Measurements from ENCODE around the gene C19orf38. TPM values are rescaled to one million over a fixed set of nuclear protein-coding genes. Genes with fewer than 3 reads are reported as not detected.
"Not testable (repeated sequence)": the region's sequence is repeated elsewhere in the genome, so short reads cannot be mapped to it uniquely, and the experiment has no call there.

Gene C19orf38
- total RNA-seq, 2 donors from 2014 or later: 2.0 to 2.3 TPM

DNA sequence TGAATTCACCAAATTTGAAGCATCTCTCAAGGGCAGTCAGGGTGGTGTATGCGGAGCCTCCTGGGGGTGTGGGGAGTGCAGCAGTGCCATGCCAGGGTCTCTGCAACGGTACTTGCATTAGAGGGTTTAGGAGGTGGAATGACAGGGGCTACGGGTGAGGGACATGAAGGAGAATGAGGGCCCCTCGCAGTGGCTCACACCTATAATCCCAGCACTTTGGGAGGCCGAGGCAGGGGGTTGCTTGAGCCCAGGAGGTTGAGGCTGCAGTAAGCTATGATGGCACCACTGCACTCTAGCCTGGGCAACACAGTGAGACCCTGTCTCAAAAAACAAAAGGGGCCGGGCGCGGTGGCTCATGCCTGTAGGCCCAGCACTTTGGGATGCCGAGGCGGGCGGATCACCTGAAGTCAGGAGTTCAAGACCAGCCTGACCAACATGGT is 21.7 kb downstream of the C19orf38 start:
- not testable (repeated sequence) for DNase-seq (ENCODE audit: low spot score)
- intact Hi-C loops (cut with DNase I): loop anchor here in 1 of 2 donors (10.0 kb wide), 1 partner anchor 155 kb away; the partner anchor contains the start of gene DNM2

DNA sequence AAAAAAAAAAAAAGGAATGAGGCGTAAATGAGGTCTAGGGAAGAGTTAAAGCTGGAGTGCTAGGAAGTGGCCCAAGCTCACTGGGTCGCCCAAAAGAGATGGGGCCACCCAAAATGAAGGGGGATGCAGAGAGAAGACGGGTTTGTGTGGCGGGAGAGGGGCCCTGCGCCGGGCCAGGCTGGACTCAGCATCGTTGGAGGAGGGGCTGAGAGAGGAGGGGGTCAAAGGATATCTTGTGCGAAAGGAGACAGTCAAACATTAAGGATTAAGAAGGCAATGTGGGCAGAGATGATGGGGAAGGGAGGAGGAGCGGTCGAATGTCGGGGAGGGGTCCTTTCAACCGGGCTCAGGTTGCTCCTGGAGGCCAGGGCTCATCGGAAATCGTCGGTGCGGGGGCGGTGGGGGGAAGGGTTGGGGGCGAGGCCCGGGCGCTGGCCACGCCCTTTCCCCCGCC is 22.3 kb downstream of the C19orf38 start:
- no peak for DNase-seq (ENCODE audit: low spot score)
- intact Hi-C loops (cut with DNase I): no loop called here

DNA sequence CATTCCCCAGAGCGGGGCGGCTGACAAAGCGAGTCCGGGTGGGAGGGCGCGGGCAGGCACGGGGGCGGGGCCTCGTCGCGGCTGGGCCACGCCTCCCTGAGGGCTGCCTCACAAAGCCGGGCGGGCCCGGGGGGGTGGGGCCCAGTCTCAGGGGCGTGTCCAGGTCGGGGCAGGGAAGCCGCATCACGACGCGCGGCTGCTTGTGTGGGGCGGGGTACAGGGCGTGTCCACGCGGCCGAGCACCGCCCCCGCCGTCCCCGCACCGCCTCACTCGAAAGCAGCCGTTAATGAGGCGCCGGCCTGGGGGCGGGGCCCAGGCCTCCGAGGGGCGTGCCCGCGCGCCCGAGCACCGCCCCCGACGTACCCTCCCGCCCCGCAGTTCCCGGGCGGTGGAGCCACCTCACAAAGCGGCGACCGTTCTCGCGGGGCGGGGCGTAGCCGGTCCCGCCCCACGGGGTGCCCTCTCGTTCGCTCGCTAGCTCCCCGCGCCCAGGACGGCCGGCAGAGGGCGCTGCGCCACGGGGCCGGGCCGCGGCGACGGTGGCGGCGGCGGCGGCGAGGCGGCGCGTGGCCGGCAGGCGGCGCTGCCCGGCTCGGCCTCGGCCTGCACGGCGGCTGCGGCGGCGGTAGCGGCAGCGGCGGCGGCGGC is 22.9 kb downstream of the C19orf38 start, which contains the start of gene CARM1:
Gene CARM1, plus strand, starts transcription at position 599 of the 649 bp plus-strand sequence. CDS start 150 bp downstream, outside the sequence.
- DNase-seq (ENCODE audit: low spot score): peak; percentile 100
- intact Hi-C loops (cut with DNase I): no loop called here

DNA sequence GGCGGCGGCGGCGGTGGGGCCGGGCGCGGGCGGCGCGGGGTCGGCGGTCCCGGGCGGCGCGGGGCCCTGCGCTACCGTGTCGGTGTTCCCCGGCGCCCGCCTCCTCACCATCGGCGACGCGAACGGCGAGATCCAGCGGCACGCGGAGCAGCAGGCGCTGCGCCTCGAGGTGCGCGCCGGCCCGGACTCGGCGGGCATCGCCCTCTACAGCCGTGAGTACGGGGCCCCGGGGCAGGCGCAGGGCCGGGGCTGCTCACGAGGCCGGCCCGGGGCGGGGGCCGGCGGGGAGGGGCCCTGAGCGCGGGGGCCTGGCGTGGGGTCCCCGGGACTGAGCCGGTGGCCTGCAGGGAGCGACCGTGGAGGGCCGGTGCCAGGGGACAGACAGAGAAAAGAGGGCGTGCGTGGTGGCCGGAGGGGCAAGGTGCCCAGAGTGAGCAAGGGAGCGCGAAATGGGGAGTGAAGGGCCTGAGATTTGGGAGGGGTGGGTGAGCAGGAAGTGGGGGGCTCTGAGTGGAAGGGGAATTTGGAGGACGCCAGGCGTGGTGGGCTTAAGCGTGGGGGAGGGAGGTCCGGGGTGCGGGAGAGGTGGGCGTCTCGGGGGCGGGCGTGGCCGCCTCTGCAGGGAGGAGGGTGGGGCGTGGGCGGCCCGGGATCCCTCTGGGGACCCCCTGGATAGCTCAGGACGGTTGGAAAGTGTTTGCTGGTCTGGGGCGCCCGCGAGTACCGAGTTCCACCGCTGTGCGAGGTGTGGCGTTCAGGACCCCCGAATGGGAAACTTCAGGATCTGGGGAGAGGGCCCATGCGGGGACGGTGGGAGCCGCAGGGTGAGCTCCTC is 23.7 kb downstream of the C19orf38 start:
- intact Hi-C loops (cut with DNase I): no loop called here
- peak; percentile 88 for DNase-seq (ENCODE audit: low spot score)

DNA sequence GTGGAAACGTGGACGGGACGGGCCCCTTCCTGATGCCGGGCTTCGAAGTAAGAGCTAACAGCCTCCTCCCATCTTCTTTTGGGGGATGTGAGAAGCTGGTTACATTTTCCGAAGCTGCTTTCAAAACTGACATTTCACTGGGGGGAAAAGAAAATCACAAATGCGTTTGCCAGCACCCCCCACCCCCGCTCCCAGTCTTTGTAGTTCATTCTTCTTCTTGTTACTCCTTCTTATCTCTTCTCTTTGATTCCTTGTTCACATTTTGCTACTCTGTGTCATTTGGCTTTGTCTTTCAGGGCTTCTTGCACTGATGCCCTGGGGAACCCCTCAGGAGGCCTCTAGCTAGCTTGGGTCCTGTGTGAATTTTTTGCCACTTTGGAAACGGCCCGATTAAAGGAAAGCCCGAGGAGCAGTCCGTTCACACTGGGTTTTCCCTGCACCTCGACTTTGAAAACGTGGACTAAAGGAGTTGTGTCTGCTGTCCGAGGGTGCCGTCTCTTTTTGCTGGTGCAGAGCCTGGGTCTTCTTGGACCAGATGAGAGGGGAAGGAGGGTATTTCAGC is 24.4 kb downstream of the C19orf38 start:
- intact Hi-C loops (cut with DNase I): no loop called here
- DNase-seq (ENCODE audit: low spot score): no peak

DNA sequence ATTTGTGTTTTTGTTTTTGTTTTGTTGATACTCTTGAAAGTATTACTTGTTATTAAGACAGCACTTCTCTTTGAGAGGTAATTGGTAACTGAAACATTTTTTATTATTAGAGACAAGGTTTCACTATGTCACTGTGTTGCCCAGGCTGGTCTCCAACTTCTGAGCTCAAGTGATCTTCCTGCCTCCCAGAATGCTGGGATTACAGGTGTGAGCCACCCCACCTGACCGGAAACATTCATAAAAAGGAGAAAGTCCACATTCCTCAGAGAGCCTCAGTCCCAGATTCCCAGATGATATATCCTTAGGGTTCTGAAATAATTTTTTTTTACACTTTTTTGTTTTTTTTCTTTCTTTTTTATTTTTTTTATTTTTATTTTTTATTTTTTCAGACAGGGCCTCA is 25.8 kb downstream of the C19orf38 start:
- no peak for DNase-seq (ENCODE audit: low spot score)
- intact Hi-C loops (cut with DNase I): no loop called here

DNA sequence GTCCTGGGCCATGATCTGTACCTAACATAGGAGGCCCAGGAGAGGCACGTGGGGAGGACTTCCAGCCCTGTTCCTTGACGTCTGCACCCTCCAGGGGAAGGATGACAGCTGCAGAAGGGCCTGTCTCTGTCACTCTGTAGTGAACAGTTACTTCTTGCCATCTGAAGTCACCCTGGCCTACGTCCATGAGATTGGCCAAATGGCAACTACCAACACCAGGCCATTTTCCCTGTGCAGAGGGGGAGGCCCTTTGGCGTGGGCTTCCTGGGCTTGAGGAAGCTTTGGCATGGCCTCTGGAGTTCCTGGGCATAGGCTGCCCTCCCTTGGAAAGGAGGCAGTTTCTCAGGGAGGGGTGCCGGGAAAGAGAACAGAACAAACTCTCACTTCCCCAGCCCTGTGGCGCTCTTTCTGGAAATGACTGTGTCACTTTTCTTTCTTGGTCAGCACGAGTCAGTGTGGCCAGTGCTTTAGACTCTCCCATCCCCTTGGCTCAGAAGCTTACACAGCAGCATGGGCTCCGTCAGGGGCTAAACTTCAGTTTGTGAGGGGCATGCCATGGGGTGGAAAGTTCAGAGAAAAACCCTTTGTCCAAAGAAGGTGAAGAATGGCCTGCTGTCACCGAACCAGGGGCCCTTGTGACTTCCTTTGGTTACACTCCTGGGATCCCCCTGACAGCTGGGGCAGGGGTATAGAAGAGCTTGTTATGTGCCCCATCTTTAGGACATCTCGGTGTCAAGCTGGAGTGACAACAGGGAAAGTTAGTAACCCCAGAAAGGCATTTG is 28.4 kb downstream of the C19orf38 start:
- DNase-seq (ENCODE audit: low spot score): no peak
- intact Hi-C loops (cut with DNase I): no loop called here

DNA sequence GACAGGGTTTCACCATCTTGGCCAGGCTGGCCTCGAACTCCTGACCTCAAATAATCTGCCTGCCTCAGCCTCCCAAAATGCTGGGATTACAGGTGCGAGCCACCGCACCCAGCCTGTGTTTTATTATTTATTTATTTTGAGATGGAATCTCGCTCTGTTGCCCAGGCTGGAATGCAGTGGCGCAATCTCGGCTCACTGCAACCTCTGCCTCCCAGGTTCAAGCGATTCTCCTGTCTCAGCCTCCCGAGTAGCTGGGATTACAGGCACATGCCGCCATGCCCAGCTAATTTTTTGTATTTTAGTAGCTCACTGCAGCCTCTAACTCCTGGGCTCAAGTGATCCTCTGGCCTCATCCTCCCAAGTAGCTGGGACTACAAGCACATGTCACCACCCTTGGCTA is 29.4 kb downstream of the C19orf38 start:
- intact Hi-C loops (cut with DNase I): not testable (repeated sequence)

DNA sequence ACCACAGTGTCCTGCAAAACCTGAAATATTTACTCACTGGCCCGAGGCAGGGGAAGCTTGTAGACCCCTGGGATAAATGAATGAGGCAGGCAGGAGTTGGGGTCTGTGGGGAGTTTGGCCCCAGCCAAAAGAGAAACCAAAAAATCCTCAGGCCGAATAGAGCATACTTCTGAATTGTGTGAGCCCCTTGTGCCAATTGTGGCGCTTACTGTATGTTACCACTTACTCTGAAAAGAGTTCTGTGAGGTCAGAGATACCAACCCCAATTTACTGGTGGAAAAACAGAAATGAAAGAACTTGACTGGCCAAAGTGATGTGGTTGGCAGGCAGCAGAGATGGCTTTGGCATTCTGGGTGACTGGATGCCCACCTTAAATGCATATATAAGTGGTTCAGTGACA is 30.0 kb downstream of the C19orf38 start:
- intact Hi-C loops (cut with DNase I): no loop called here
- DNase-seq (ENCODE audit: low spot score): no peak

More for the DNA sequence above, 29.4 kb downstream of the C19orf38 start:
- DNase-seq (ENCODE audit: low spot score): not testable (repeated sequence)

DNA sequence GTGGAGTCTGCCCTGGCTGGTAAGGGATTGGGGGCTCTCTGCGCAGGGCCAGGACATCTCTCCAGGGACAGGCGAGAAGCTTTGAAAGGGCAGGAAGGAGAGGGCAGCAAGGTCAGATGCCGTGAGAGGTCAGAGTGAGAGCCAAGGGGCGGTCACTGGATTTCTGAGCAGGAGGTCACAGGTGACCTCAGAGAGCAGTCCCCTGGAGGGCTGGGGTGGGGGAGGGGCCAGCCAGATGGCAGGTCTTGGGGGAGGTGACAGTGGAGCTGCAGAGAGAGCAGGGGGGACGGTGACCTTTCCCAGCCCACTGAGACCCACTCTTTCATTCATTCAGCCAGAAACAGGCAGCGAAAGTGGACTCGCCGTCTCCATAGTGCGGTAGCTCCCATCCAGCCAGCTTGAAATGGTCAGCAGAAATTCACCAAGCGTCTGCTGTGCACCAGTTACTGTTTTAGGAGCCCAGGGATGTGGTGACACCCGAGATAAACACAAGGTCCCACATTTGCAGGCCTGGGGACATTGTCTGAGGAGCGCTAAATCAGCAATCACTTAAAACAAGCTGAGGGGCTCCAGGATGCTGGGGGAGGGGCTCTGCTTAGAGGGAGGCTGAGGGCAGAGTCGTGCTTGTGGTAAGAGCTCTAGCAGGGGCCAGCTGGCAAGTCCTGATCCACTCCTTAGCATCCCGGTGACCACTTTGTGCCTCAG is 33.3 kb downstream of the C19orf38 start:
- intact Hi-C loops (cut with DNase I): loop anchor here in 1 of 2 donors (5.0 kb wide), 1 partner anchor 36 kb away; no protein-coding TSS in a partner anchor

DNA sequence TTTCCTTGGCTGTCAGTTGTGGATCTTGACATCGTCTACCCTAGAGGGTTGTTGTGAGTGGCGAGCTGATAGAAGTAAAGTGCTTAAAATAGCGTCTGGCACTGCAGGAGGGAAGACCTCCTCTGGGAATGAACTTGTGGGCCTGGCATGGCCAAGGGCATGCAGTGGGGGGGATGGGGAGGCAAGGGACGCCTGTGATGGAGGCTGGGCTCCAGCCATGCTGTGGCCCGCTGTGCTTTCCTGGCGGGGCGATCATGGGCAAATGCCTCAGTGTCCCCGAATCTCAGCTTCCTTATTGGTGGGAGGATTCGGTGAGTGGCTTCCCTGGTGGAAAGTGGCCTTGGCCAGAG is 33.9 kb downstream of the C19orf38 start:
- intact Hi-C loops (cut with DNase I): loop anchor here in 1 of 2 donors (5.0 kb wide), 1 partner anchor 35 kb away; no protein-coding TSS in a partner anchor
- DNase-seq (ENCODE audit: low spot score): no peak

More for the DNA sequence above, 33.3 kb downstream of the C19orf38 start:
- DNase-seq (ENCODE audit: low spot score): no peak

DNA sequence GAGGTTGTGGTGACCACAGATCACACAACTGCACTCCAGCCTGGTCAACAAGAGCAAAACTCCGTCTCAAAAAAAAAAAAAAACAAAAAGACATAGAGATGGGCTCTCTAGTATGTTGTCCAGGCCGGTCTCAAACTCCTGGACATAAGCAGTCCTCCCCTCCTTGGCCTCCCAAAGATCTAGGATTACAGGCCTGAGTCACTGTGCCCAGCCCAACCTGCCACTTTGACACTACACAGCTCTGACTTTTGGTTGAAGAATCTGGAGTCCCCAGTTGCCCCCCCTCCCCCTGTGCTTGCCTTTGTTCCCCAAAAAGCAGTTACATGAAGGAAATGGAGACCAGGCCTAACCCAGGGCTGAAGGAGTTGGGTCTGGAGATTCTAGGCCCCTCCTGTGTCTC is 36.1 kb downstream of the C19orf38 start:
- intact Hi-C loops (cut with DNase I): loop anchor here in 1 of 2 donors (5.0 kb wide), 1 partner anchor 33 kb away; no protein-coding TSS in a partner anchor
- no peak for DNase-seq (ENCODE audit: low spot score)

DNA sequence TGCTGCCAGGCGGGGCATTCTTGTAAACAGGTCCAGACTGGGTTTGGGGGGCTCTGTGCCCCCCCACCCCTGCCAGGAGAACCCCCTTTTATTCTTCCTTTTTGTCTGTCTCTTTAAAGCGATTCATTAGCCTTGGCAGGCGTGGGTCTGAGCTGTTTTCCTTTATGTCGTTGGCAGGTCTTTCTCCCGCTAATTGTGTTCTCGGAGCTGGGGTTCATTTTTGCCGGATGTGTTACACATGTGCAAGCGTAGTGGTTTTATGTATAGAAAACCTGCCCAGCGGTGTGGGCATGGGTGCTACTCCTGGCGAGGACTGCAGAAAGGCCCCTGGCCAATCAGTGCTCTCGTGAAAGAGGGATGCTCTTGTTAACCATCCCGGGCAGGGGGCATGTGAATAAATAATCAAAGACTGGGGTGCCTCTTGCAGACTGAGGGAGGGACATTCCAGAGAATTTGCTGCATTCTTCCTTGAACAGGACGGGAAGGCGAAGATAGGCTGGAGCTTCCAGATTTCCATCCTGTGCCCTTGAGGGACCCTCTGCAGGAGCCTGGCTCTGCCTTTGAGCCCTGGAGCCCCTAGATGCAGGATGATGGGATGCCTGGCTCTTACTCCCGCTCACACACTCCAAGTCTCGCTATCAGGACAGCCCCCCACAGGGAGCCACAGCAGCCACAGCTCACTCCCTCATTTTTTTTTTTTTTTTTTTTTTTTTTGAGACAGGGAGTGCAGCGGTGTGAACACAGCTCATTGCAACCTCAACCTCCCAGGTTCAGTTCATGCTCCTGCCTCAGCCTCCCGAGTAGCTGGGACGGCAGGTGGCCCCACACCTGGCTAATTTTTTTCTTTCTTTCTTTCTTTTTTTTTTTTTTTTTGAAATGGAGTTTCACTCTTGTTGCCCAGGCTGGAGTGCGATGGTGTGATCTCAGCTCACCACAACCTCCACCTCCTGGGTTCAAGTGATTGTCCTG is 37.3 kb downstream of the C19orf38 start:
- DNase-seq (ENCODE audit: low spot score): no peak
- intact Hi-C loops (cut with DNase I): no loop called here

DNA sequence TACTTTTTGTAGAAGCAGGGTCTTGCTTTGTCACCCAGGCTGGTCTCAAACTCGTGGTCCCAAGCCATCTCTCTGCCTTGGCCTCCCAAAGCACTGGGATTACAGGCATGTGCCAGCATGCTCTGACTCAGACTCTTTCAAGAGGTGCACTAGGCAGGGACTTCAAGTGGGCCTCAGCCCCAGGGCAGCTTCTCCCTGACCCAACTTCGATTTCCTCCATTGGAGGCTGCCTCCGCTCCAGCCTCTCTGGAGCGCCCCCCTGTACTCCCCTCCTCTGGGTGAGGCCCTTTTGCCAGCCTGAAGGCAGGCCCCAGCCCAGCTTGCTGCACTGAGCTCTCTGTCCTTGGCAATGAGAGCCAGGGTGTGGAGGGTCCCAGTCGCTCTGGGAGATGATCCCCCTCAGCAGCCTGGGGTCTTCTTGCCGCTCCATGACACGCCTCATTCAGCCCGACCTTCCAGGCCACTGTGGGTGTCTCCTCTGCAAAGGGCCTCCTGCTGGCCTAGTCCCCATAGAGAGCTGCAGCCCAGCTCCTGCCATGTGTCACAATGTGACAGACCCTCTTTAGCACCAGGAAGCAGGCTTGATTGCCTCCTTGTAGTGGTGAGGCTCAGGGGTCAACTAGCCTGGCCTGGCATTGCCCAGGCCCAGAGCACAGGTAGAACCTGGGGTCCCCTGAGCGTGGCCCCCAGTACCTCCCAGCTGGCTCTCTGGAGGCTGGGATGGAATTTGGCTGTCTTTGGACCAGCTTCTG is 39.6 kb downstream of the C19orf38 start:
- no peak for DNase-seq (ENCODE audit: low spot score)
- intact Hi-C loops (cut with DNase I): no loop called here

DNA sequence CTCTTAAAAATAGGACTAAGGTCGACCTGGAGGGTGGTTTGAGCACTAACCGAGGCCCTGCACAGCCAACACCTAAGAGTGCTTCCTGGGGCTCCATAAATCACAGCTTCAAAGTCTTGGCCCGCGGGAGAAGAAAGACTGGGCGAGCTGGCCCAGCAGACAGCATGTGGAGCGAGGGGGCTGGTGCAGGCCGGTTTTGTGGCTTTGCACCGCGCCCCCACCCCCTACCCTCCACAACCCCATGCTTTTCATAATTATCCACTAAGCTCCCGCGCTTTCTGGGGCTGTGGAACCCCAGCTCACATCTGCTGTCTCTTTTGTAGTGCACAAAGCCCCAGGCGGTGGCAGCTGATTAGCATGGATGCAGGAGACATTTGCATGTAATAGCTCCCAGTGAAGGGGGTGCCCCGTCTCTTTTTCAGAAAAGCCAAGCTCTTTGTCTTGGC is 40.2 kb downstream of the C19orf38 start:
- intact Hi-C loops (cut with DNase I): no loop called here
- DNase-seq (ENCODE audit: low spot score): no peak

DNA sequence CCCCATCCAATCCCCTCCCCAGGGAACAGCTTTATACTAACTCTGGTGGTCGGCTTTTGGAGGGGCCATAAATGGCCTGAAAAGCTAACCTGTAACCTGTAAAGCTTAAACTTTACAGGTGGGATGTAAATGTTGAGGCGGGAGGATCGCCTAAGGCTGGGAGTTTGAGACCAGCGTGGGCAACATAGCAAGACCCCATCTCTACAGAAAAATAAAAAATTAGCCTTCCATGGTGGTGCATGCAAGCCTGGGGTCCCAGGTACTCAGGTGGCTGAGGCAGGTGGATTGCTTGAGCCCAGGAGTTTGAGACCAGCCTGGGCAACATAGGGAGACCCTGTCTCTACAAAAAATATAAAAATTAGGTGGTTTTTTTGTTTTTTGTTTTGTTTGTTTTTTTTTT is 41.7 kb downstream of the C19orf38 start:
- intact Hi-C loops (cut with DNase I): no loop called here

More for the DNA sequence above, 41.7 kb downstream of the C19orf38 start:
- no peak for DNase-seq (ENCODE audit: low spot score)

Data from posterior vena cava (tissue), 2 donors.